Gastrocnemius medialis (tissue), 4 donors: ENCODE measurements around the gene MYLK. TPM values are rescaled to one million over a fixed set of nuclear protein-coding genes. Genes with fewer than 3 reads are reported as not detected.

ENCODE experiments used
- ATAC-seq, 2 donors: fragments of 150-250 bp; one replicate each; pipeline ENCODE4 v1.9.1; 2016
- DNase-seq, 2 donors: peaks; one replicate each; pipeline ENCODE4 v3.0.0-alpha.2; 2019
- H3K27ac ChIP-seq, 4 donors: fragments of 200-600 bp; sonication (generic); 1 replicate in 1 of 4; 2 replicates in 3 of 4; pipeline ENCODE4 v1.5.1; 2016 to 2018; ENCODE audit warnings: mild to moderate bottlenecking in 2 of 4, moderate library complexity in 1 of 4
- H3K27me3 ChIP-seq, 3 donors: fragments of 200-600 bp; sonication (generic) in 2 of 3; 1 replicate in 1 of 3; 2 replicates in 2 of 3; pipeline versions ENCODE4 v1.5.1 to v1.6.0; 2016 to 2019; ENCODE audit warnings: mild to moderate bottlenecking in 1 of 3, moderate library complexity in 1 of 3
- H3K36me3 ChIP-seq, 2 donors: fragments of 200-600 bp; sonication (generic) in 1 of 2; one replicate each; pipeline ENCODE4 v1.5.1; 2017 to 2018
- H3K4me1 ChIP-seq, 2 donors: fragments of 200-600 bp; sonication (generic) in 1 of 2; one replicate each; pipeline ENCODE4 v1.5.1; 2016 to 2017; ENCODE audit warnings: mild to moderate bottlenecking in 2 of 2
- H3K4me3 ChIP-seq, 4 donors: fragments of 200-600 bp; sonication (generic) in 3 of 4; 1 replicate in 1 of 4; 2 replicates in 3 of 4; pipeline ENCODE4 v1.5.1; 2016 to 2019; ENCODE audit warnings: mild to moderate bottlenecking in 2 of 4
- H3K9me3 ChIP-seq, 3 donors: fragments of 200-600 bp; sonication (generic) in 2 of 3; 1 replicate in 1 of 3; 2 replicates in 2 of 3; pipeline ENCODE4 v1.5.1; 2016 to 2019
- POLR2A ChIP-seq, 2 donors: fragments of 450-650 bp; IDR thresholded peaks; one replicate each; pipeline ENCODE4 v1.6.1; 2017; ENCODE audit warnings: antibody characterized with exemption in 2 of 2, mild to moderate bottlenecking in 2 of 2, moderate library complexity in 2 of 2
- in situ Hi-C, 4 donors: fragments of 200-750 bp; cut with MboI; loops; one replicate each; pipeline versions ENCODE4 v1.15.0 to v1.8.0; 2017; ENCODE audit warnings: low sequenced_read_pairs in 4 of 4
- intact Hi-C: fragments of 100-400 bp; cut with DNase I; formaldehyde crosslinking; loops from one replicate; pipeline ENCODE4 v1.15.1; 2023; ENCODE audit warnings: low total_unique reads
- total RNA-seq, 4 donors: library from RNA; depleted of rRNA; stranded (reverse); fragments of >200 nt; gene quantifications; one replicate each; pipeline versions ENCODE4 v1.1.0 to v1.2.3, GENCODE V29; 2016
- TF ChIP-seq, protein P1 (sequence below), 5 experiments: fragments of 450-650 bp in 3 of 5; fragments of 200-600 bp in 2 of 5; sonication (generic) in 2 of 5; IDR thresholded peaks in 4 of 5; conservative IDR thresholded peaks in 1 of 5; 1 replicate in 4 of 5; 2 replicates in 1 of 5; pipeline ENCODE4 v1.5.1; 2016 to 2019; ENCODE audit warnings: antibody characterized with exemption in 5 of 5, mild to moderate bottlenecking in 3 of 5, moderate library complexity in 3 of 5

The MYLK gene
- total RNA-seq, 4 donors from 2014 or later: 5.6 to 19.6 (median 8.8) TPM

DNA sequence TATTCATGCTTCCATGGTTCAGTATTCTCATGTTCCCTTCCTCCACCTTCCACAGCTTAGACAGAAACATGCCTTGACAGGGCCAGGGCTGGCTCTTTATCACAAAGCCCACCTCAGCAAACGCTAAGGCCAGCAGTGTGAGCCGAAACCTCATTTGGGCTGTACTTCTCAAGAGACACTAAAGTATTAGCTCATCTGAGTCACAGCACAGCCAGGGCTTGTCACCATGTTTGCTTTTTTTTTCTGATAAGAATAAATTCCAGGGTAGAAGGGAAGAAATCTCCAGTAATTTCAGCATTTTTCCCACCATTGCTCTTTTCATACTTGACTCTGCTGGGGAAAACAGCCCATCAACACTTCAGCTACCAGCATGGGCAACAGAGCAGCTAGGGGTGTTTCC, 95.4 kb downstream of the MYLK start:
- Histone ChIP-seq H3K27ac (no peak overlapping the region), H3K9me3 (no peaks in the 10 kb centered on the region), H3K4me1 (no peaks in the 10 kb centered on the region), H3K4me3 (no peak overlapping the region), H3K36me3 (no peaks in the 10 kb centered on the region), H3K27me3 (no peaks in the 10 kb centered on the region)
- intact Hi-C loops: no loop called here
- no peak for DNase-seq
- in situ Hi-C loops: no loop called here
- no peak for ATAC-seq
- TF ChIP-seq POLR2A (IDR thresholded peaks at IDR 0.05): no peak
- TF ChIP-seq, protein P1, sequence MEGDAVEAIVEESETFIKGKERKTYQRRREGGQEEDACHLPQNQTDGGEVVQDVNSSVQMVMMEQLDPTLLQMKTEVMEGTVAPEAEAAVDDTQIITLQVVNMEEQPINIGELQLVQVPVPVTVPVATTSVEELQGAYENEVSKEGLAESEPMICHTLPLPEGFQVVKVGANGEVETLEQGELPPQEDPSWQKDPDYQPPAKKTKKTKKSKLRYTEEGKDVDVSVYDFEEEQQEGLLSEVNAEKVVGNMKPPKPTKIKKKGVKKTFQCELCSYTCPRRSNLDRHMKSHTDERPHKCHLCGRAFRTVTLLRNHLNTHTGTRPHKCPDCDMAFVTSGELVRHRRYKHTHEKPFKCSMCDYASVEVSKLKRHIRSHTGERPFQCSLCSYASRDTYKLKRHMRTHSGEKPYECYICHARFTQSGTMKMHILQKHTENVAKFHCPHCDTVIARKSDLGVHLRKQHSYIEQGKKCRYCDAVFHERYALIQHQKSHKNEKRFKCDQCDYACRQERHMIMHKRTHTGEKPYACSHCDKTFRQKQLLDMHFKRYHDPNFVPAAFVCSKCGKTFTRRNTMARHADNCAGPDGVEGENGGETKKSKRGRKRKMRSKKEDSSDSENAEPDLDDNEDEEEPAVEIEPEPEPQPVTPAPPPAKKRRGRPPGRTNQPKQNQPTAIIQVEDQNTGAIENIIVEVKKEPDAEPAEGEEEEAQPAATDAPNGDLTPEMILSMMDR (IDR thresholded peaks at IDR 0.05 in 4 of 5, conservative IDR thresholded peaks at IDR 0.05 in 1 of 5): no peak

DNA sequence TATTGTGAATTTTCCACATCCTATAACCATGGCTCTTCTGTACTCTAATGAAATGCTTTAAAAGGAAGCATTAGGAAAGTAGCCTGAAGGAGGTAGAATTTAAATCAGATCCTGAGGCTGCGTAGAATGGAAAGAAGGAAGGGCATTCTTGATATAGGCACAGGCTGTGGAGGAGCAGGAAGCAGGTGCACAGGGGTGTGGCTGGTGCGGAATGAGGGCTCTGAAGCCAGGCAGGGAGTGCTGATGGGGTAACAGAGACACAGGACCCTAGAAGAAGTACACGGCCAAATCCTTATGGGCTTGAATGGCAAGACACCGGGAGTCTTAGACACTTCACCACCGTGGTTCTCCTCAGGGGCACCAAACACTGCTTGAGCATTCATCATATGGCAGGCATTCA, 97.0 kb downstream of the MYLK start:
- ATAC-seq (no peak), DNase-seq (no peak)
- Histone ChIP-seq H3K4me1 (no peaks in the 10 kb centered on the region), H3K27me3 (no peaks in the 10 kb centered on the region), H3K27ac (no peak overlapping the region), H3K36me3 (no peaks in the 10 kb centered on the region), H3K4me3 (no peak overlapping the region), H3K9me3 (no peaks in the 10 kb centered on the region)
- in situ Hi-C loops (no loop called here), intact Hi-C loops (no loop called here)
- TF ChIP-seq, protein P1 (IDR thresholded peaks at IDR 0.05 in 4 of 5, conservative IDR thresholded peaks at IDR 0.05 in 1 of 5): no peak
- no peak for TF ChIP-seq POLR2A (IDR thresholded peaks at IDR 0.05)

DNA sequence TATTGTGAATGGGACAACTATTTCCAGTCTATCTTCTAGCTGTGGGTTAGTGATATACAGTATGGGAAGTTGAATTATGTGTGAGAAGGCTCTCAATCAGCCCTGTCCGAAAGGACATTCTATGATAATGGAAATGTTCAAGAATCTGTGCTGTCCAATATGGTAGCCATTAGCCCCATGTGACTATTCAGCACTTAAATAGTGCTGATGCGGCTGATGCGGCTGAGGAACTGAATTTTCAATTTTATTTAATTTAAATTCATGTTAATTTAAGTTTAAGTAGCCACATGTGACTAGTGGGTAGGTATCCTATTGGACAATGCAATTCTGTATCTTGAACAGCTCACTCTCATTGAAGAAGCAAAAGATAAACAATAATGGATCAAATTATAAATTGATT, 98.5 kb downstream of the MYLK start:
- ATAC-seq (no peak), DNase-seq (no peak)
- Histone ChIP-seq H3K27me3 (no peaks in the 10 kb centered on the region), H3K4me3 (no peak overlapping the region), H3K36me3 (no peaks in the 10 kb centered on the region), H3K9me3 (no peaks in the 10 kb centered on the region), H3K27ac (no peak overlapping the region), H3K4me1 (no peaks in the 10 kb centered on the region)
- TF ChIP-seq, protein P1 (IDR thresholded peaks at IDR 0.05 in 4 of 5, conservative IDR thresholded peaks at IDR 0.05 in 1 of 5): no peak
- no peak for TF ChIP-seq POLR2A (IDR thresholded peaks at IDR 0.05)
- intact Hi-C loops (no loop called here), in situ Hi-C loops (no loop called here)

DNA sequence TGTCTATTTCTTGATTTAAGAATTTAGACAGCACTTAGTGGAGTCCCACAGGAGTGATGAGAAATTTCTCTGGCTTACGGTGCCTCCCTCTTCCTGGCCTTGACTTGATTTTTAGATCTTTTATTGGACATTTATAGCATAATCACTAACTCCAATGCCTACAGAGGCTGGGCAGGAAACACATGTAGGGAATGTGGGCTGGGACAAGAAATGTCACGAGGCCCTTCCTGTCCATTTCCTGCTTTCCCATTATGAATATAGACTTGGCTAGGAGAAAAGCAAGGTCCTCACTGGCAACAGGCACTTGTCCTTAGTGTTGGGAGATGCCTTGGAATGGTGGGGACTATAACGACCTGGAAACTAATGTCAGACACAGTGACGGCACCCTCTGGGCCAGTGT, 100.3 kb downstream of the MYLK start:
- TF ChIP-seq POLR2A (IDR thresholded peaks at IDR 0.05): no peak
- DNase-seq (no peak), ATAC-seq (no peak)
- H3K36me3 ChIP-seq: no peaks in the 10 kb centered on the region
- in situ Hi-C loops: no loop called here
- peaks cover 0 to under 1% of the 10 kb centered on the region in 2 donors for H3K4me1 ChIP-seq
- intact Hi-C loops: no loop called here
- H3K4me3 ChIP-seq: no peak overlapping the region
- no peak overlapping the region for H3K27ac ChIP-seq
- no peaks in the 10 kb centered on the region for H3K9me3 ChIP-seq
- no peaks in the 10 kb centered on the region for H3K27me3 ChIP-seq

DNA sequence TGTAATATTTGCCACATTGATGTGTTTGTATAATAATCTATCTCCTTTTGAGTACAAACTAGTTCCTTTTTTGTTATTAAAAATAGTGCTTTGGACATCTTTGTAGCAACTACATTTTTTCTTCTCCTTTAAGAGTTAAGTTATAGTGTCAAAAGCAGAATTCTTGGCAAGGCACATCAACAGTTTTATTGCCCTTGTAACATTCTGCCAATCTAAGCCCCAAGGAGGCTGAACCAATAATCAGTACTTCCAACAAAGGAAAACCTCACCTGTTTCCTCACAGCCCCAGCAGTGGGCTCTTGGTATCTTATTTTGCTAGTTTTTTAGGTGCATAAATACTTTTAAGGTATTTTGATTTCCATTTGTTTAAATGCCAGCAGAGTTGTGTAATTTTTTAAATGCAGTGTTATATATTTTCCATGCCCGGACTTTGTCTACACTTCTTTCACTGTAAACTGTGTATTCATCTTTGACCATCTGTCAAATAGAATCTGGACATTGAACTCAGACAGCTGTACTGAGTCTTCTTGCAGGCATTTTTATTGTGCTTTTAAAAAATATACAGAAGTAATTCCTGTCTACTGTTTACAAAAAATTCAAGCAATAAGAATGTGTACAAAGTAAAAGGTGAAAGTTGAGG, 101.0 kb downstream of the MYLK start:
- H3K36me3 ChIP-seq: no peaks in the 10 kb centered on the region
- in situ Hi-C loops: no loop called here
- TF ChIP-seq POLR2A (IDR thresholded peaks at IDR 0.05): no peak
- TF ChIP-seq, protein P1 (IDR thresholded peaks at IDR 0.05 in 4 of 5, conservative IDR thresholded peaks at IDR 0.05 in 1 of 5): no peak
- no peak overlapping the region for H3K4me3 ChIP-seq
- H3K27ac ChIP-seq: no peak overlapping the region
- no peaks in the 10 kb centered on the region for H3K27me3 ChIP-seq
- no peaks in the 10 kb centered on the region for H3K9me3 ChIP-seq
- DNase-seq: no peak
- ATAC-seq: no peak
- peaks cover 0 to 3% of the 10 kb centered on the region in 2 donors for H3K4me1 ChIP-seq
- intact Hi-C loops: no loop called here
